Mammary epithelial cell (primary cell): Measurements from ENCODE around the gene LIN7A.

Experiments used
- CTCF ChIP-seq, 2 donors: IDR thresholded peaks in 1 of 2; conservative IDR thresholded peaks in 1 of 2; 2 replicates each; pipeline ENCODE4 v1.5.1; 2011 to 2012; ENCODE audit warnings: inconsistent platforms in 2 of 2, low read length in 2 of 2, mild to moderate bottlenecking in 2 of 2, control low read depth in 1 of 2, low read depth in 1 of 2; ENCODE audit not compliant: insufficient read depth in 1 of 2; ENCODE audit errors: extremely low read depth in 1 of 2
- EZH2 ChIP-seq: IDR thresholded peaks from 2 replicates; pipeline ENCODE4 v1.6.1; 2012; ENCODE audit warnings: low read length, inconsistent platforms, borderline replicate concordance

- TF ChIP-seq CTCF (conservative IDR thresholded peaks at IDR 0.05 in 1 of 2, IDR thresholded peaks at IDR 0.05 in 1 of 2; ENCODE audit: extremely low read depth in 1 of 2, insufficient read depth in 1 of 2, low read depth in 1 of 2, low read length in 2 of 2) (no peak), EZH2 (no peak)
These were observed 28.3 kb upstream of the LIN7A start for GRCh38 chr12:80966001-80966400.
